Measurements from ENCODE around the gene GPD2. TPM values are rescaled to one million over a fixed set of nuclear protein-coding genes. Genes with fewer than 3 reads are reported as not detected.

GPD2 gene
- total and polyA plus RNA-seq, 12 donors, result 4.5 to 33.8 (median 14.5) TPM

DNA sequence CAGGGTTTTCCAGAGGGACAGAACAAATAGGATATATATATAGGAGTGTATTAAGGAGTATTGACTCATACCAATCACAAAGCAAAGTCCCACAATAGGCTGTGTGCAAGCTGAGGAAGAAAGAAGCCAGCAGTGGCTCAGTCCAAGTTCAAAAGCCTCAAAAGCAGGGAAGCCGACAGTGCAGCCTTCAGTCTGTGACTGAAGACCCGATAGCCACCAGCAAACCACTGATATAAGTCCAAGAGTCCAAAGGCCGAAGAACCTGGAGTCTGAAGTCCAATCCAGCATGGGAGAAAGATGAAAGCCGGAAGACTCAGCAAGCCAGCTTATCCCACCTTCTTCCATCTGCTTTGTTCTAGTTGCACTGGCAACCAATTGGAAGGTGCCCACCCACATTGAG, 39.0 kb upstream of the GPD2 start:
- intact Hi-C loops (cut with DNase I), result loop anchor here (5.0 to 10.0 kb wide), 2 partner anchors 50 to 52 kb away; no protein-coding TSS in a partner anchor
- Histone ChIP-seq H3K9me3 (replicated peaks in 1 of 3) (no peaks in the 10 kb centered on the region), H3K27me3 (no peaks in the 10 kb centered on the region), H3K36me3 (replicated peaks in 1 of 2) (no peaks in the 10 kb centered on the region), H3K4me1 (replicated peaks in 1 of 2) (peaks cover 6 to 8% of the 10 kb centered on the region in 2 donors), H3K4me3 (no peak overlapping the region), H3K27ac (no peak overlapping the region)
- no peak for DNase-seq
- TF ChIP-seq, protein P1, sequence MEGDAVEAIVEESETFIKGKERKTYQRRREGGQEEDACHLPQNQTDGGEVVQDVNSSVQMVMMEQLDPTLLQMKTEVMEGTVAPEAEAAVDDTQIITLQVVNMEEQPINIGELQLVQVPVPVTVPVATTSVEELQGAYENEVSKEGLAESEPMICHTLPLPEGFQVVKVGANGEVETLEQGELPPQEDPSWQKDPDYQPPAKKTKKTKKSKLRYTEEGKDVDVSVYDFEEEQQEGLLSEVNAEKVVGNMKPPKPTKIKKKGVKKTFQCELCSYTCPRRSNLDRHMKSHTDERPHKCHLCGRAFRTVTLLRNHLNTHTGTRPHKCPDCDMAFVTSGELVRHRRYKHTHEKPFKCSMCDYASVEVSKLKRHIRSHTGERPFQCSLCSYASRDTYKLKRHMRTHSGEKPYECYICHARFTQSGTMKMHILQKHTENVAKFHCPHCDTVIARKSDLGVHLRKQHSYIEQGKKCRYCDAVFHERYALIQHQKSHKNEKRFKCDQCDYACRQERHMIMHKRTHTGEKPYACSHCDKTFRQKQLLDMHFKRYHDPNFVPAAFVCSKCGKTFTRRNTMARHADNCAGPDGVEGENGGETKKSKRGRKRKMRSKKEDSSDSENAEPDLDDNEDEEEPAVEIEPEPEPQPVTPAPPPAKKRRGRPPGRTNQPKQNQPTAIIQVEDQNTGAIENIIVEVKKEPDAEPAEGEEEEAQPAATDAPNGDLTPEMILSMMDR (IDR thresholded peaks at IDR 0.05), result no peak
- TF ChIP-seq POLR2A (IDR thresholded peaks at IDR 0.05), result no peak
- 84 to 95% (median 93%) methylated on average over 4 of the region's 4 CpGs for WGBS, 4 donors

DNA sequence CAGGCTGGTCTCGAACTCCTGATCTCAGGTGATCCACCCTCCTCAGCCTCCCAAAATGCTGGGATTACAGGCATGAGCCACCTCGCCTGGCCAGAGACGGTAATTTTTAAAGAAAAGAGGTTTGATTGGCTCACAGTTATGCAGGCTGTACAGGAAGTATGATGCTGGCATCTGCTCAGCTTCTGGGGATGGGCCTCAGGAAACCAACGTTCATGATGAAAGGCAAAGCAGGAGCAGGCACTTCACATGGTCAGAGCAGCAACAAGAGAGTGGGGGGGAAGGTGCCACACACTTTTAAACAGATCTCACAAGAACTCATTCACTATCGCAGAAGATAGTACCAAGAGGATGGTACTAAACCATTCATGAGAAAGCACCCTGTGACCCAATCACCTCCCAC, 38.0 kb upstream of the GPD2 start:
- 75 to 79% (median 77%) methylated on average over 5 of the region's 5 CpGs for WGBS, 4 donors
- TF ChIP-seq POLR2A (IDR thresholded peaks at IDR 0.05), result no peak
- TF ChIP-seq, protein P1 (IDR thresholded peaks at IDR 0.05), result no peak
- H3K4me3 ChIP-seq, result no peak overlapping the region
- H3K4me1 ChIP-seq (replicated peaks in 1 of 2), result peaks cover 6 to 8% of the 10 kb centered on the region in 2 donors
- DNase-seq, result no peak
- no peaks in the 10 kb centered on the region for H3K36me3 ChIP-seq (replicated peaks in 1 of 2)
- H3K27ac ChIP-seq, result no peak overlapping the region
- intact Hi-C loops (cut with DNase I), result loop anchor here (5.0 to 10.0 kb wide), 2 partner anchors 51 to 53 kb away; no protein-coding TSS in a partner anchor
- H3K27me3 ChIP-seq, result no peaks in the 10 kb centered on the region
- H3K9me3 ChIP-seq (replicated peaks in 1 of 3), result no peaks in the 10 kb centered on the region

GRCh38 chr2:156399224-156399949, 36.8 kb upstream of the GPD2 start:
- peak in 3 of 7 donors; percentile 8 to 62 (median 17) for DNase-seq
- intact Hi-C loops (cut with DNase I), result loop anchor here (5.0 to 10.0 kb wide), 2 partner anchors 52 to 55 kb away; no protein-coding TSS in a partner anchor
- no peak for TF ChIP-seq POLR2A (IDR thresholded peaks at IDR 0.05)
- TF ChIP-seq, protein P1 (IDR thresholded peaks at IDR 0.05), result no peak
- H3K27me3 ChIP-seq, result no peaks in the 10 kb centered on the region
- H3K4me1 ChIP-seq (replicated peaks in 1 of 2), result peaks cover 6 to 8% of the 10 kb centered on the region in 2 donors
- no peaks in the 10 kb centered on the region for H3K9me3 ChIP-seq (replicated peaks in 1 of 3)
- 50 to 55% (median 53%) methylated on average over 10 of the region's 10 CpGs for WGBS, 4 donors
- peak overlapping the region in 3 of 5 donors; percentile 76 to 96 (median 92) for H3K27ac ChIP-seq
- H3K4me3 ChIP-seq, result peak overlapping the region in 2 of 4 donors; percentile 24 to 46
- no peaks in the 10 kb centered on the region for H3K36me3 ChIP-seq (replicated peaks in 1 of 2)

DNA sequence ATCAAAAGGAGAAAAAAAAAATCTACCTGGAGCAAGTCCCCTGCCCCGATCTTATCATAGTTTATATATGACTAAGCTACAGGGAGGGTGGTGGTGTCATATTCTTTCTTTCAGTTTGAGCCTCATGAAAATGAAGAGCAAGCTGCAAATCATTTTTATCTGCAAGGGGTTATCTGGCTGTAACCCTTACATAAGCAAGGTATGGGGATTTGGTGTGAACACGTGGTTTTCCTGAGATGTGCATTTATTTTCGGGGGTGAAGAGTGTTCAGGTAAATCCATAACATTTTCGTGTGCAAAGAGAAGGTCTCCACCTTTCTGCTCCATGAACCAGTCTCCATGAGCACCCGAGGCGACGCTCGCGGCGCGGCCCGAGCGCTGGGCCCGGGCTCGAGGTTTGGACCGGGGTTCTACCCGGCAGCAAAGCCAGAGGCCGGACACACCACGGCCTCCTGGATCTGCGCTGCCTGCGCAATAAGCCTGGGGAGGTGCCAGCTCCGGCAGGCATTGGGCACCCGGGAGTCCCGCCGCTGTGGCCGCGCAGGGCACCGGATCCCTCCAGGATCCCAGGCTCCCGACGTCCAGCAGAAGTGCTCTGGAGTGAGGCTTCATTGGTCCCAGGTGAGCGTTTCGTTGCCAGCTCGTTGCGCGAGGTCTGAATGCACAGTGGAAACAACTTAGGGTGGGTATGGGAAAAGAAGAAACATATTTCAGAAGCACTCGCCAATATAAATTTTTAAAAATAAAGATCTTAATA, 36.1 kb upstream of the GPD2 start:
- TF ChIP-seq, protein P1 (IDR thresholded peaks at IDR 0.05), result peak in 1 of 6 experiments; percentile 10
- TF ChIP-seq POLR2A (IDR thresholded peaks at IDR 0.05), result peak; percentile 35 to 38
- DNase-seq, result peak; percentile 86 to 91 (median 91)
- intact Hi-C loops (cut with DNase I), result loop anchor here (5.0 to 10.0 kb wide), 2 partner anchors 53 to 55 kb away; no protein-coding TSS in a partner anchor
- Histone ChIP-seq H3K4me1 (replicated peaks in 1 of 2) (peaks cover 6 to 8% of the 10 kb centered on the region in 2 donors), H3K9me3 (replicated peaks in 1 of 3) (no peaks in the 10 kb centered on the region), H3K36me3 (replicated peaks in 1 of 2) (no peaks in the 10 kb centered on the region), H3K27me3 (no peaks in the 10 kb centered on the region), H3K27ac (peak overlapping the region; percentile 57 to 96 (median 84)), H3K4me3 (peak overlapping the region; percentile 24 to 52 (median 48))
- WGBS, 4 donors, result 0 to 1% (median 0%) methylated on average over 22 to 36 of the region's 36 CpGs
